Stimulated activated CD4-positive, alpha-beta T cell treated with anti-CD3 and anti-CD28 coated beads, Interleukin-4, amount 100 ng/mL, for 1 hour (primary cell): ENCODE results near the gene NKX1-1.
"Not testable (repeated sequence)": the region's sequence is repeated elsewhere in the genome, so short reads cannot be mapped to it uniquely, and the experiment has no call there.

ENCODE experiments used
- DNase-seq: peaks from one replicate; pipeline ENCODE4 v3.0.0-alpha.2; 2020

Gene NKX1-1

DNA sequence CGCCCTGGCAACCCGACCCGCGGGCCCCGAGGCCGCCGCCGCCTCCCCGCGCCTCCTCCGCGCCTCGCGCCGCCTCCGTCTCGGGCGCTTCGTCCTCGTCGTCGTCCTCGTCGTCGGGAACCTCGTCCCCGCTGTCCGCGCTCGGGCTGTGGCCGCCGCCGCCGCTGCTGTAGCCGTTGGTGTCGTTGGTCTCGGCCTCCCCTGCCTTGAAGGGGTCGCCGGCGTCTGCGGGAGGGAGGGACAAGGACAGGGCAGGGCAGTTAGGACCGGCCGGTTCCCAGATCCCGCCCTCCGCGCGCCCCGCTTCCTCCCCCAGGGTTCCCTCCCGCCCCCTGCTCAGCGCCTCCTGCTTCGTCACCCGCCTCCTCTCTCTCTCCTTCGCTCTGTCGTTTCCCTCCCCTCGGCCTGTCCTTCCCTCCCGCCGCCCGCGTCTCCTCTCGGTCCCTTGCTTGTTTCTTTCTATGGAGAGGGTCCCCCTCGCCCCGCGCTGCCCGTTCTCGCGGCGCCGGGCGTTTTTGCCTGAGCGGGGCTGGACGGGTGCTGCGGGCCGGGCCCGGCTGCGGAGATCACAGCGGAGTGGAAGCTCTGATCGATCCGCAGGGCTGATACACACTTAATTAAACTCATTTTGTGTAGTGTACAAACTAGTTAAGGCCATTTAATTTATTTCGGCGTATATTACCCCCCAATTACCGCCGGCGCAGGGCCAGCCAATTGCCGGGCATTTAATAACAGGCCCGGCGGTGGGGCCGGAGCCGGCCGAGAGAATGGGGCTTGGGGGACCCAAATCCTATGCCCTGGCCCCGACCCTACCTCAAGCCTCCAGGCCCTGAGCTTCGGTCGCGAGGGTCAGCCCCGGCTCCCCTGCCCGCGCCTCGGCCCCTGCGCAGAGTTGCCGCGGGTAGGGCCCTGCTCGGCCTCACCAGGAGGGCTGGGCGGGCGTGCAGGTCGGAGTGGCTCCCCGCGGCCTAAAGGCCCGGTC, 2.4 kb downstream of the NKX1-1 start:
- DNase-seq: no peak

DNA sequence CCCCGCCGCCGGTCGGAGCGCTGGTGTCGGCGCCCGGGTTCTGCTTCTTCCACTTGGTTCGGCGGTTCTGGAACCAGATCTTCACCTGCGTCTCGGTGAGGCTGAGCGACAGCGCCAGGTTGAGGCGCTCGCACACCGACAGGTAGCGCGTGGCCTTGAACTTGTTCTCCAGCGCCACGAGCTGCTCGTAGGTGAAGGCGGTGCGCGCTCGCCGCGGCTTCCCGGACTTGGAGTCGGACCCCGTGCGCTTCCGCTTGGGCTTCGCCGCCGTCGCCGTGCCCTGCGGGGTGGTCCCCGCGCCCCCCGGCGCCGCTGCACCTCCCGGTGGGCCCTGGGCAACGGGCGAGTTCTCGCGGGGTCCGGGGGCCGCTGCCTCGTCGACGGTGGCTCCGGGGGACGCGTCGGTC, 3.1 kb downstream of the NKX1-1 start:
- no peak for DNase-seq

DNA sequence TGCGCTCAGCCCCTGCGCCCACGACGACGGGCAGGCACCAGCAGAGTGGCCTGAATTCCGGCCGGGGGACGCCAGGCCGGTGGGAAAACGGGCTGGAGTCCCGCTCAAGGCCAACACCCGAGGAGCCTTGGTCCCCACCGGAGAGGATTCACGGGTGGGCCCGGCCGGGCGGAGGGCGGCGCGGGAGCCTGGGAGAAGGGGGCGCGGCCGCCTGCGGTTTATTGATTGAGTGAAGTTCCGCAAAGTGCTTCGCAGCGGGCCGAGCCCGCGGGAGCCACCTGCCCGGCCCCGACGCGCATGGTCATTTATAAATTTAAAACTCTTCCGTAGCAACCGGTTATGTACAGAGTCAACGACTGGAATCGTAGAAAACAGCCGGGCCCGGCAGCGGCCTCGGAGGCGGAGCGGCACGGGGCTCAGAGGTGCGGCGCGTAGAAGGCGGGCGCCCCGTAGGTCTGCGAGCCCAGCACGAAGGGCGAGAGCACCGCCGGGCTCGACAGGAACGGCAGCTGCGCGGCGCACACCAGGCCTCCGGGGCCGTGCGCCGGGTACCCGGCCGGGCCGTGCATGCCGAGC, 3.6 kb downstream of the NKX1-1 start:
- DNase-seq: no peak

DNA sequence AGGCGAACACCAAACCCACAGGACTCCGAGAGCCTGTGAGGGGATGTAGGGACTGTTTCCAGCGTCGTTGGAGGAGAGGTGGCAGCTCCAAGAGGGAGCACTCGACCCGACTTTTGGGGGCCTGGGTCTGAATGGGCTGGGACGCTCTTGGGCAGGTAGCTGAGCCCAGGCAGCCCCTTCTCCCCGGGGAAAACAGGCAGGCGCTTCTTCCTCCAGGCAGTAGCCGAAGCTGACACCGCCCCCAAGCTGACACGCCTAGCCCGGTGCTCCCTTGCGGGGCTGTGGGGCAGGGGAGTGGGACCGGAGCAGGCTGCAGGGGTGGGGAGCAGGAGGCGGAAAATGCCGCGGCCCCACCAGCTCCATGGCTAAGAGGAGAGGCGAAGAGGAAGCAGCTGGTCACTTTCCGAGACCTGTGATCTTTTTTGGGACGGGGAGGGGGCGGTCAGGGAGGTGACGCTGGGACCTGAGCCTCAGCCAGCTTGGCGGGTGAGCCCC, 4.2 kb downstream of the NKX1-1 start:
- no peak for DNase-seq

DNA sequence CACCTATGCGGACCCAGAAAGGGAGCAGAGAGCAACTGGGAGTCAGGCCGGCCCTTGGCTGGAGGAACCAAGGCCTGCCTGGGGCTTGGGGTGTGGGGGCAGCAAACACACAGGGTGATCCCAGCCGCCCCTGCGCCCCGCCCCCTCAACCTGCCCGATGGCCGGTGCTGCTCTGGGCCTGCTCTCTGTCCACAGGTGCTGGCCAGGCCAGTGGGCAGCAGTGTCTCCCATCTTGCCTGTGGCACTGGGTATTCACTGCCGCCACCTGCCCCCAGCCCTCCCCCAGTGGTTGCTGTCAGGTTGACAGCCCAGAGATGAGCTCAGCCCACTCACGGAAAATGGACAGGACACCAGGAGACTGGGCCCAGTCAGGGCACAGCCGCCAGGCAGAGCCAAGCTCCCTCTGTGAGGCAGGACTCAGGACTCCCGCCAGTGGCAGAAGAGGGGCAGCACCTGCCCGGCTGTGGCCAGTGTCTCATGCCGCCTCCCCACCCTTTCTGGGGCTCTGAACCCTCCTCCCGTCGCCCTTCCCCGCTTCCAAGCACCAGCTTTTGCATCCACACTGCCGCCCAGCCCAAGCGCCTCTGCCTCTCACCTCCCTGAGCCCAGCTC, 4.7 kb downstream of the NKX1-1 start:
- DNase-seq: no peak

DNA sequence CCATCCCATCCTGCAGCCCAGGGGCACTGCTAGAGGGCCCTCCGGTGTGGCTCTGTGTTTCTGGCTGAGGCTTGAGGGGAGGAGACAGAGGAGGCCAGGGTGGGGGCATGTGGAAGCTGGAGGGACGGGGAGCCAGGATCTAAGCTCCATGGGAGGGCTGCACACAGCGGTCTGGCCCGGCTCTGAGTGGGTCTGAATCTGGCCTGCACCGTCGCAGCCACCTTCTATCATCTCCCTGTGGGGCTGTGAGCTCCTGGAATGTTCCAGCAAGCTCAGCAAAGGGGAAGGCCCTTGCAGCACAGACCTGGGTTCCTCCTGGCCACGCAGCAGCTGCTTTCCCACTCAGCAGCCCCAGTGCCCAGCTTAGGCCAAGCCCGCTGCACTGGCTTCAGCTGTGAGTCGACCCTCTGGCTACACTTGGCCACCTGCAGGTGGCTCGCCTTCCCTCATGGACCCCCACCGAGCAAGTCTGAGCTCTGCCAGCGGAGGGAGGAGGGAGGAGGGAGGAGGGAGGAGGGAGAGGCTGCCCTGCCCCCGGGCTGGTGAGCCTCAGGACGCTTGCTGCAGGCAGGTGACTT, 5.3 kb downstream of the NKX1-1 start:
- no peak for DNase-seq

GRCh38 chr4:1400191-1400805, 5.9 kb downstream of the NKX1-1 start:
- no peak for DNase-seq

GRCh38 chr4:1399508-1400190, 6.6 kb downstream of the NKX1-1 start:
- no peak for DNase-seq

DNA sequence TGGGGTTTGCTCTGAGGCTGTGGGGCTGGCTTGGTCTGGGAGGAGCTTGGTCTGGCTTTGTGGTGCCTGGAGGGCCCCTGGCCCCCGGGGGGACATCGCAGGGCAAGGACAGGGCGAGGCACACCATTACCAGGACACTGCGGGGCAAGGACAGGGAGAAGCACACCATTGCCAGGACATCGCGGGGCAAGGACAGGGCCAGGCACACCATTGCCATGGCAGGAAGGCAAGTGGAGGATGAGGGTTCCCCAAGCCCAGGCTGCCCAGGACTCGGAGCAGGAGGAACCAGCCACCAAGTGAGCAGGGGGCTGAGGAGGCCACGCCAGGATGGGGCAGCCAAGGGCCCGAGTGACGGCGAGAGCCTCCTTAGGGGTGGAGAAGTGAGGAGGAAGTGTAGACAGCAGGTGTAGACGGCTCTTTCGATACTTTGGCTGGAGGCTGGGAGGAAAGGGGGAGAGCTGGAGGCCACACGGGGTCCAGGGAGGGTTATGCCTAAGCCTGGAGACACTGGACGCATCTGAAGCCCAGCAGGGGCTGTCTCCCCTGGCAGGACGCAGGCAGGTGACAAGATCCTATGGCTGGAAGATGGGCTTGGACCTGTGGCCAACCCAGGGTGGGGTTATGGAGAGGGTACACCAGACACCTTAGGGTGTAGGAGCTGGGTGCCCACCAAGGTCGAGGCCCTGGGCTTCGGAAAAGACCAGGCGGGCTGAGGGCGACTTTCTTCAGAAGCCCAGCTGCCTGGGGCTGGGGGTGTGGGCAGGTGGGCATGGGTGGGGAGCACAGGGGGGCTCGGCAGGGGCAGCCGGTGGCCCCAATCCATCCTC, 7.3 kb downstream of the NKX1-1 start:
- DNase-seq: no peak

DNA sequence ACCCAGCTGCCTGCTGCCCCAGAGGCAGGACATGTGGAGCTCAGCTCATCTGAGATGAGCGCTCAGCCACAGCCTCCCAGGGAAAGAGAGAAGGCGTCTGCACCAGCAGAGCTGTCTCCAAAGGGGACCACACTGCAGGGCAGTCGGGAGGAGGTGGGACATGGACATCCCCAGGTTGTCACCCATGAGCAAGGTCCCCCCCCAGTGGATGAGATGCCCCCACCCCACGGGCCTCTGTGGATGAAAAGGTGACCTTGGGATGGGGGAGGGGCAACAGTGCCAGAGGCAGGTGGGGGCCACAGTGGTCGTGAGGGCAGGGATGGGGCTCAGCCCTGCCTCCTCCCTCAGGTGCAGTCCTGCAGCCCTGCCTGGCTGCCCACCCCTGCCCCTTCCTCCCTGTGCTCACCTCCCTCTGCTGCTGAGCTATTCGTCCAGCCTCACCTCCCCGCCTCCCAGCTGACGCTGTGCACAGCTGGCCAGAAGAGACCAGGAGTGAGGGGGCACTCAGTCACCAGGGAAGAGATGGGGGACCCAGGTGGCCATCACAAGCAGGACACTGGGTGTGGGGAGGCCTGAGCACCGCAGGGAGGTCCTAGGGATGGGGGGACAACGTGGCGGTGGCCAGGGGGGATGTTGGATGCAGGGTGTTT, 9.3 kb downstream of the NKX1-1 start:
- no peak for DNase-seq

DNA sequence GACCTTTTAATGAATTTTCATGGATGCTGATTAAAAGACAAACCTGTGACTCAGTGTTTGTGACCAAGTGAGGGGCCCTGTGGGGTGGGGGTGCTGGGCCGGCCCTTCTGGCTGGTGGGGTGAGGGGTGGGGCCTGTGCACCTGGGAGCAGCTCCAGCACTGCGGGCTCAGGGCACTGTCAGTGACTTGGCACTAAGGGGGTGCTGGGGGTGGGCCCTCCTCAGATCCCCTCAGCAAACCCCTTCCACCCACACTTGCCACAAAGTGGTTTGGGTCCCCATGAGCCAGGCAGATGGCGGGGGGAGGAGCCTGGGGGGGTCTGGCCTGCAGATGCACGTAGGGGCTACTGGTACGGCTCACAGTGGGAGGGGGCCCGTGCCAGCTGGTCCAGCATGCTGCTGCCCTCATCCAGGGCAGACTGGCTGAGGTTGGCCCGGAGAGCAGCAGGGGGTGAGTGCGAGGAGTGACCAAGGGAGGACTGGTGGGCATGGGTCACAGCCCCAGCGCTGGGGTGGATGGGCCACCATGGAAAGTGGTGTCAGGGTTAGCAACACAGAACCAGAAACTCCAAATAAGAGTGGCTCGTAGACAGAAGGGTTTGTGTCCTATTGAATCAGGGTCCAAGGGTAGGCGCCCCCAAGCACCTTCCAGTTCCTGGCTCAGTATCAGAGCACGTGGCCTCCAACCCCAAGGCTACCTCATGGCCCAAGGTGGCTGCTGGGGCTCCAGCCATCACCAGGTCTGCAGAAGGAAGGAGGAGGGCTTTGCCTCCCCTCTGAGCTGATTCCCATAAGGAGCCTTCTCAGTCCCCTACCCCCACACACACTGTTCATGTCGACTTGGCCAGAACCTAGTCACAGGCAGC, 10.1 kb downstream of the NKX1-1 start:
- no peak for DNase-seq

DNA sequence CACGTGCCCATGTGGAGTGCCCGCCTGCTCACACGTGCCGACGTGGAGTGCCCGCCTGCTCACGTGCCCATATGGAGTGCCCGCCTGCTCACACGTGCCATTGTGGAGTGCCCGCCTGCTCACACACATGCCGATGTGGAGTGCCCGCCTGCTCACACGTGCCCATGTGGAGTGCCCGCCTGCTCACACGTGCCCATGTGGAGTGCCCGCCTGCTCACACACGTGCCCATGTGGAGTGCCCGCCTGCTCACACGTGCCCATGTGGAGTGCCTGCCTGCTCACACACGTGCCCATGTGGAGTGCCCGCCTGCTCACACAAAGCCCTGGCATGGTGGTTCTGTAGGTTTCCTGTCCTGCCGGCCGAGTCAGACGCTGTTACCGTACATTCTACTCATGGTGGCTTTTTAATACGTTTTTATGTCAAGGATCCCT, 10.8 kb downstream of the NKX1-1 start:
- DNase-seq: not testable (repeated sequence)

GRCh38 chr4:1394554-1395388, 11.5 kb downstream of the NKX1-1 start:
- not testable (repeated sequence) for DNase-seq

- no peak for DNase-seq
Measured at GRCh38 chr4:1393866-1394265, 12.4 kb downstream of the NKX1-1 start.

- not testable (repeated sequence) for DNase-seq
Measured at GRCh38 chr4:1393363-1393762, 12.9 kb downstream of the NKX1-1 start.

DNA sequence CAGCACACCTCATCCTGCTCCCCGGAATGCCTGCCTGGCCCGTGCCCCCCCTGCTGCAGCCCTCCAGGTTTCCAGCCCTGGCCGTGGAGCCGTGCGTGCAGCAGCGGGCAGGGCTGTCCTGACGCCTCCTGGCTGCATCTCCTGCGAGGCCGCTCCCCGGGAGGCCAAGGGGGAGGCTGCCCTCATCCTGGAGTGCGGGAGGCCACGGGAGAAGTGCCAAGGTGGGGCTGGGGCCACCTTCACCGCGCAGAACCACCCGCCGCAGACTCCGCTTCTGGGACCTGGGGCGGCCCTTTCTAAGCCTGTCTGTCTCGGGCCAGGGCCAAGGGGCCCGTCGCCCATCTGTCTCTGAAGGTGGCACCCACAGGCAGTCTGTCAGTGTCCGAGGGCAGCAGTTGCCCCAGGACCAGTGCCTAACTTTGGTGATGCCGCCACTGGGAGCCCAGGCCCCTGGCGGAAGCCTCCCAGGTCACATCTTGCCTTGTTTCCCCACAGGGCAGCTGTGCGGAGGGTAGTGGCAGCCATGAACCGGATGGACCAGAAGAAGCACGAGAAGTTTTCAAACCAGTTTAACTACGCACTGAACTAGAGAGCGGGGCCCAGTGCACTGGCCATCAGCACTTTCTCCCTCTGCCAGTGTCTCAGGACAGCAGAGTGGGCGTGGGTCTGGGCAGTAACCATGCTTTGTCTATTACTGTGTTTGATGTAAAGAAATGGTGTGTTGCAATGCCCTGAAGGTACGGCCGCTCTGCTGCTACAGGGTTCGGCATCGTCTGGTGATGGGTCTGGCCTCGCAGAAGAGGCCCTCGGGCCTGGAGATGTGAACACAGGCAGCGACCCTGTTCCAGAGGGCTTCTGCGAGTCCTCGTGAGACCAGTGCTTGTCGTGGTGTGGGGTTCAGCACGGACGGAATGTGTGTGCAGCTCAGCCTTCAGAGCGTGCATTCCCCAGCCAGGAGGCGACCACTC, 20.6 kb downstream of the NKX1-1 start:
- DNase-seq: no peak

DNA sequence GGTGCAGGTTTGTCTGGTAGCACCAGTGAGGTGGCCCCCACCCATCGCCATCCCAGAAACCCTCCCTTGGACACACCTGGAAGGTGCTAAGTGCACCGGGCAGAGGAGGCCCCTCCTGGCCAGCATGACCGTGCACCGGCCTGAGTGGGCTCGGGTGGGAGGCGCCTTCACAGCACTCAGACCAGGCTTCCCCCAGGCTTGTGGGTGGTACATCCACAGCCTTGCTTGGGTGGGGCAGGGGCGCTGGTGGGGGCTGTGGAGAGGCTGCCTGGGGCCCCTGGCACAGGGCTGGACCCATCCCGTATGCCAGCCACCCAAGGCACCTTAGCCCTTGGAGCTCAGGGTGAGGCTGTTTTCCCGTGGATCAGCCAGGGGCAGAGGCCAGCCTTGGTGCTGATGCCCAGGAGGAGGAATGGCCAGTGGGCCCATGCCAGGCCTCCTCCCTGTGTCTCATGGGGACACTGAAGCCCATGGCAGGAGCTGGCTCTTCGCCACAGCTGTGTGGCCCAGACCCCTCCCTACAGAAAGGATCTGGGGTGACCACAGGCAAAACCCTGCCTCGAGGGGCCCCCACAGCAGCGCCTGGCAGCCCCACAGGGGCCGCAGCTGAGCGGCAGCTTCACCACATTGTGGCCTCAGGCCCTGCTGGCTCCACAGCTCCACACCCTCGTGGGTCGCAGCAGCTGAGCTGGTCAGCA, 21.4 kb downstream of the NKX1-1 start:
- no peak for DNase-seq
